ENCODE results near the gene TMEM168.

TMEM168 gene

GRCh38 chr7:112744818-112745217 is 45.4 kb downstream of the TMEM168 start:
- no peaks in the 10 kb centered on the region for H3K27me3 ChIP-seq (ENCODE audit: insufficient read depth, poor library complexity, severe bottlenecking)
- no peak for DNase-seq (ENCODE audit: low read depth in 1 of 2, low spot score in 1 of 2)
- TF ChIP-seq POLR2AphosphoS5 (IDR thresholded peaks at IDR 0.05; ENCODE audit: low read depth) = no peak
- TF ChIP-seq SPI1 (IDR thresholded peaks at IDR 0.05; ENCODE audit: borderline replicate concordance, low read depth) = no peak
- no peak for TF ChIP-seq CTCF (IDR thresholded peaks at IDR 0.05; ENCODE audit: insufficient read depth, low read length)
- TF ChIP-seq REST (IDR thresholded peaks at IDR 0.05; ENCODE audit: insufficient replicate concordance, low read depth) = no peak
- TF ChIP-seq GABPA (IDR thresholded peaks at IDR 0.05; ENCODE audit: low read depth) = no peak
- no peak overlapping the region for H3K4me3 ChIP-seq (replicated peaks; ENCODE audit: insufficient read depth, low read length)
- H3K27ac ChIP-seq (replicated peaks) = no peak overlapping the region

- no peak for TF ChIP-seq POLR2AphosphoS5 (IDR thresholded peaks at IDR 0.05; ENCODE audit: low read depth)
- no peak for TF ChIP-seq CTCF (IDR thresholded peaks at IDR 0.05; ENCODE audit: insufficient read depth, low read length)
- no peak for TF ChIP-seq GABPA (IDR thresholded peaks at IDR 0.05; ENCODE audit: low read depth)
- TF ChIP-seq SPI1 (IDR thresholded peaks at IDR 0.05; ENCODE audit: borderline replicate concordance, low read depth) = no peak
- TF ChIP-seq REST (IDR thresholded peaks at IDR 0.05; ENCODE audit: insufficient replicate concordance, low read depth) = no peak
- Histone ChIP-seq H3K4me3 (replicated peaks; ENCODE audit: insufficient read depth, low read length) (no peak overlapping the region), H3K27me3 (ENCODE audit: insufficient read depth, poor library complexity, severe bottlenecking) (no peaks in the 10 kb centered on the region), H3K27ac (replicated peaks) (no peak overlapping the region)
- DNase-seq (ENCODE audit: low read depth in 1 of 2, low spot score in 1 of 2) = no peak
These were observed 46.4 kb downstream of the TMEM168 start for GRCh38 chr7:112743811-112744210.

- Histone ChIP-seq H3K27me3 (ENCODE audit: insufficient read depth, poor library complexity, severe bottlenecking) (no peaks in the 10 kb centered on the region), H3K27ac (replicated peaks) (no peak overlapping the region), H3K4me3 (replicated peaks; ENCODE audit: insufficient read depth, low read length) (no peak overlapping the region)
- no peak for DNase-seq (ENCODE audit: low read depth in 1 of 2, low spot score in 1 of 2)
- TF ChIP-seq POLR2AphosphoS5 (IDR thresholded peaks at IDR 0.05; ENCODE audit: low read depth) (no peak), SPI1 (IDR thresholded peaks at IDR 0.05; ENCODE audit: borderline replicate concordance, low read depth) (no peak), CTCF (IDR thresholded peaks at IDR 0.05; ENCODE audit: insufficient read depth, low read length) (no peak), REST (IDR thresholded peaks at IDR 0.05; ENCODE audit: insufficient replicate concordance, low read depth) (no peak), GABPA (IDR thresholded peaks at IDR 0.05; ENCODE audit: low read depth) (no peak)
These were observed 49.5 kb downstream of the TMEM168 start for GRCh38 chr7:112740667-112741066.
